Activated CD4-positive, alpha-beta T cell treated with anti-CD3 and anti-CD28 coated beads for 36 hours (primary cell): ENCODE measurements around the gene PAPOLG. TPM values are rescaled to one million over a fixed set of nuclear protein-coding genes. Genes with fewer than 3 reads are reported as not detected.

Experiments used
- ATAC-seq: fragments of 200-7000 bp; cut with Tn5 transposase; one replicate; pipeline ENCODE4 v1.10.0; 2021; ENCODE audit warnings: mild to moderate bottlenecking, moderate library complexity
- CTCF ChIA-PET: fragments of 350-600 bp; sonication (Branson Sonifier 250); formaldehyde crosslinking; loops from one replicate; lab custom pipeline; 2021; ENCODE audit warnings: antibody characterized with exemption; lab: Charles Lee
- POLR2A ChIA-PET: fragments of 350-600 bp; sonication (Branson Sonifier 250); formaldehyde crosslinking; loops from one replicate; lab custom pipeline; 2021; ENCODE audit warnings: antibody characterized with exemption, inconsistent platforms; lab: Charles Lee
- DNase-seq: peaks from one replicate; pipeline ENCODE4 v3.0.0-alpha.2; 2020
- H3K27ac Mint-ChIP-seq: one replicate; pipeline ENCODE4 v1.8.0; 2021; ENCODE audit warnings: mixed read lengths
- H3K27me3 Mint-ChIP-seq: one replicate; pipeline ENCODE4 v1.8.0; 2021; ENCODE audit warnings: mixed read lengths
- H3K36me3 Mint-ChIP-seq: one replicate; pipeline ENCODE4 v1.8.0; 2021; ENCODE audit warnings: low read depth, mixed read lengths
- H3K4me1 Mint-ChIP-seq: one replicate; pipeline ENCODE4 v1.8.0; 2021; ENCODE audit warnings: mixed read lengths
- H3K4me3 Mint-ChIP-seq: one replicate; pipeline ENCODE4 v1.8.0; 2021; ENCODE audit warnings: mild to moderate bottlenecking, moderate library complexity, mixed read lengths
- H3K9me3 Mint-ChIP-seq: one replicate; pipeline ENCODE4 v1.8.0; 2021; ENCODE audit warnings: low read depth, mixed read lengths
- intact Hi-C, 2 experiments: fragments of 100-400 bp; cut with DNase I in 1 of 2; cut with micrococcal nuclease in 1 of 2; formaldehyde crosslinking; loops; one replicate each; pipeline versions ENCODE4 v1.14.2 to v1.15.1; 2022 to 2024; cut with DNase I, micrococcal nuclease
- total RNA-seq, 2 experiments: library from RNA; stranded (reverse); gene quantifications; one replicate each; pipeline ENCODE4 v1.2.3, GENCODE V29; 2021

The PAPOLG gene
- total RNA-seq, 2 experiments from 2014 or later = 13.8 to 14.2 TPM

DNA sequence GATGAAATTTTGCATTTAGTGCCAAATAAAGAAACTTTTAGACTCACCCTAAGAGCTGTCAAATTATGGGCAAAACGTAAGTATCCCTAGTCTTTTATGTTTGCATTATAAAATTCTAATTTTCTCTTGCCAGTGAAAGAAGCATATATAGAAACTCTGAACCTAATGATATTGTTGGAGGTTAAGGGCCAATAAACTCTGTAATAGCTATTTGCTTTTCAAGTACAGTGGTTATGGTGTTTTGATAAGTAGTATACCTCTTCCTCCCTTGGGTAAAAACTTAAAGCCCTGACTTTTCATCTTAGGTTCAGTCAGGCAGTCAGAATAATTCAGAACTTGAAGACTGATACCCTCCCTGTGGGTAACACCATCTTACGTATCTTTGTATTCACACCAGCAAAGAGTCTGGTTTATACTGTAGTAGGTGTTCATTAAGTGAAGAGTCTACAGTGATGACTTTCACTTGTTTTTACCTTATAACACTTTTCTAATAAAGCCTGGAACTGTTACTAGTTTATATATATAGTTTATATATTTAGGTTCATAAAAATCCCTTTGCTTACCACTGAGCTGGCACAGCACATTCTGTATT is 19.1 kb downstream of the PAPOLG start:
- Mint-ChIP-seq H3K36me3 (peaks cover 50% of the 10 kb centered on the region), H3K27me3 (no peaks in the 10 kb centered on the region), H3K9me3 (no peaks in the 10 kb centered on the region), H3K4me3 (no peak overlapping the region), H3K4me1 (no peaks in the 10 kb centered on the region), H3K27ac (no peak overlapping the region)
- ATAC-seq = no peak
- CTCF ChIA-PET = interaction anchor here (0.5 to 1.8 kb wide), 2 partner anchors 9 to 512 kb away, joined by 3 to 4 read pairs; no protein-coding TSS in a partner anchor
- no peak for DNase-seq
- POLR2A ChIA-PET = no interaction called here
- intact Hi-C loops = loop anchor here in 1 of 2 experiments (2.0 kb wide), 1 partner anchor 14 kb away; no protein-coding TSS in a partner anchor

DNA sequence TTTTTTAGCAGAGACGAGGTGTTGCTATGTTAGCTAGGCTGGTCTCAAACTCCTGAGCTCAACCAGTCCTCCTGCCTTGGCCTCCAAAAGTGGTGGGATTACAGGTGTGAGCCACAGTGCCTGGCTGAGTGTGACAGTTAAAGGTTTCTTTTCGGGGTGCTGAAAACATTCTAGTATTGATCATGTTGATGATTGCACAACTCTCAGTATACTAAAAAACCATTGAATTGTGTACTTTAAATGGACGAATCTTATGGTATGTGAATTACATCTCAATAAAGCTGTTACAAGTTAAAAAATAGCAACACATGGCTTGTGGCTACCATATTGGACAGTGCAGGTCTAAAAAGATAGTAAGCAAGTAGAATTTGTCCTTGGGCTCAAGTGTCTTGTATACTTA is 22.3 kb downstream of the PAPOLG start:
- H3K36me3 Mint-ChIP-seq = peaks cover 41% of the 10 kb centered on the region
- POLR2A ChIA-PET = no interaction called here
- DNase-seq = no peak
- no peak overlapping the region for H3K4me3 Mint-ChIP-seq
- no peaks in the 10 kb centered on the region for H3K4me1 Mint-ChIP-seq
- H3K27ac Mint-ChIP-seq = no peak overlapping the region
- CTCF ChIA-PET = interaction anchor here (0.6 to 1.4 kb wide), 5 partner anchors 23 to 222 kb away, joined by 3 to 8 read pairs (median 4); no protein-coding TSS in a partner anchor
- H3K9me3 Mint-ChIP-seq = no peaks in the 10 kb centered on the region
- intact Hi-C loops = no loop called here
- H3K27me3 Mint-ChIP-seq = no peaks in the 10 kb centered on the region
- ATAC-seq = no peak

DNA sequence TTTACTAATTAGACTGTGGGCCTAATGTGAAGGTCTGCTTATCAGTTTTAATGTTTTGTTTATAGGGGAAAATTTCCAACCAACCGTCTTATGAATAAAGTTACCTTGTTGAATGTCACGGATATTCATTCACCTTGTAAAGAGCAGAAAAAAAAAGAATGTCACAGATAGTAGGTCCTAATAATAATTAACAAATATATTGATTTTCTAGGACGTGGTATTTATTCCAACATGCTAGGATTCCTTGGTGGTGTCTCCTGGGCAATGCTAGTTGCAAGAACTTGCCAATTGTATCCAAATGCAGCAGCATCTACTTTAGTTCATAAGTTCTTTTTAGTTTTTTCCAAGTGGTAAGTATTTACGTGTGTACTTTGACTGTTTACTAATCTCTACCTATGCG is 23.4 kb downstream of the PAPOLG start:
- Mint-ChIP-seq H3K36me3 (peaks cover 46% of the 10 kb centered on the region), H3K27ac (no peak overlapping the region), H3K27me3 (no peaks in the 10 kb centered on the region), H3K9me3 (no peaks in the 10 kb centered on the region), H3K4me3 (no peak overlapping the region), H3K4me1 (no peaks in the 10 kb centered on the region)
- intact Hi-C loops = no loop called here
- ChIA-PET POLR2A (no interaction called here), CTCF (no interaction called here)
- DNase-seq = no peak
- ATAC-seq = no peak

DNA sequence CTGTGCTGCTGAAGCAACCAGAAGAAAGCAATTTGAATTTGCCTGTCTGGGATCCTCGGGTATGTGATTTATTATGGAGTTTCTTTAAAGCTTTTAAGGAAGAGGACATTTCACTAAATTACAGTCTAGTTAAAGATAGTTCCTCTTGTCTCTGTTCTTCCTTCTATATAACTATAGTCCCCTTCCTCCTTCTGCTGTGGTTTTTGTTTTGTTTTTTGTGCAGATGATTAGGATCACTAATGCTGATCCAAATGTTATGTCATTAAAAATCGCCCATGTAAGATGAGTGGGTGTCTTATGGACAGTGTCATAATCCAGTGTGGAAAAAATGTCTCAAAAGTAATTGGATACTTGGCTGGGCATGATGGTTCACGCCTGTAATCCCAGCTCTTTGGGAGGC is 24.7 kb downstream of the PAPOLG start:
- no peak for ATAC-seq
- Mint-ChIP-seq H3K4me3 (no peak overlapping the region), H3K9me3 (no peaks in the 10 kb centered on the region), H3K27ac (no peak overlapping the region), H3K27me3 (no peaks in the 10 kb centered on the region), H3K4me1 (no peaks in the 10 kb centered on the region), H3K36me3 (peaks cover 44% of the 10 kb centered on the region)
- intact Hi-C loops = no loop called here
- ChIA-PET POLR2A (no interaction called here), CTCF (interaction anchor here (1.0 kb wide), 1 partner anchor 10 kb away, joined by 4 read pairs; no protein-coding TSS in a partner anchor)
- no peak for DNase-seq

DNA sequence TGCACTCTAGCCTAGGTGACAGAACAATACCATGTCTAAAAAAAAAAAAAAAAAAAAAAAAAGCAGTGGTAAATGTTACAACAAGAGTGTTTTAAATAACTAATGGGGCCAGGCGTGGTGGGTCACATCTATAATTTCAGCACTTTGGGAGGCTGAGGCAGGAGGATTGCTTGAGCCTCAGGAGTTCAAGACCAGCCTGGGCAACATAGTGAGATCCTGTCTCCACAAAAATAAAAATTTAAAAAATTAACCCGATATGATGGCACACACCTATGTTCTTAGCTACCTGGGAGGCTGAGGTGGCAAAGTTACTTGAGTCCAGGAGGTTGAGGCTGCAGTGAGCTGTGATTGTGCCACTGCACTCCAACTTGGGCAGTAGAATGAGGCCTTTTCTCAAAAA is 37.1 kb downstream of the PAPOLG start:
- intact Hi-C loops = loop anchor here (5.0 kb wide), 2 partner anchors 86 to 219 kb away; no protein-coding TSS in a partner anchor
- ChIA-PET CTCF (interaction anchor here (0.7 to 6.0 kb wide), 7 partner anchors 9 to 208 kb away, joined by 3 to 30 read pairs (median 3); no protein-coding TSS in a partner anchor), POLR2A (no interaction called here)
- Mint-ChIP-seq H3K36me3 (peaks cover 52% of the 10 kb centered on the region), H3K4me1 (peaks cover 17% of the 10 kb centered on the region), H3K9me3 (no peaks in the 10 kb centered on the region), H3K27ac (no peak overlapping the region), H3K27me3 (no peaks in the 10 kb centered on the region), H3K4me3 (no peak overlapping the region)
- no peak for ATAC-seq
- no peak for DNase-seq

DNA sequence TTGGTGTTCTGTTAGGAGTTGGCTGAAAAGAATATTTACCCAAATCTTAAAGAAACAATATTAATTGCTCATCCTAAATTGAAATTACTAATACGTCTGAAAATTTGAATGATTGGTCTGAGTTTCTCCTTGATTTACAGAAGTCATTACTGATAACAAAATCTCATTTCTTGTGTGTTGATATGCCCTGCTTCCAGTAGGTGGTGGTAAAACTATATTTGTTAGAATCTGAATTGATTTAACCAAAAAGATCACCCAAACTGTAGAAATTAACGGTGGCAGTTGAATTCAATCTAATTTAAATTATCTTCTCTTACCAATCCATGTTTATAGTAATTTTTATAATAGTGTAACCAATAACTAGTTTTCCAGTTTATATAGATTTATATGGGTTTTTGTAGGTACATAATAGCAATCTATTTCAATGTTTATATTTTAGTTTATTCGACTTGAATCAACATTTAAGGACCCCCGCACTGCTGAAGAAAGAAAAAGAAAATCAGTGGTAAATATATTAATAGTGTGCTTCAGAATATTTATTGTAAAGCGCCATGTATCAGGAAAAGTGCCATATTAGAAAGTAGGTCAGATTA is 38.3 kb downstream of the PAPOLG start:
- Mint-ChIP-seq H3K4me3 (no peak overlapping the region), H3K4me1 (peaks cover 17% of the 10 kb centered on the region), H3K27ac (no peak overlapping the region), H3K36me3 (peaks cover 47% of the 10 kb centered on the region), H3K27me3 (no peaks in the 10 kb centered on the region), H3K9me3 (no peaks in the 10 kb centered on the region)
- no peak for DNase-seq
- CTCF ChIA-PET = interaction anchor here (0.6 to 6.0 kb wide), 8 partner anchors 10 to 211 kb away, joined by 3 to 30 read pairs (median 4); partner anchors contain the start of gene PAPOLG
- POLR2A ChIA-PET = no interaction called here
- peak; percentile 51 for ATAC-seq
- intact Hi-C loops = loop anchor here (1.0 to 5.0 kb wide), 3 partner anchors 87 to 218 kb away; no protein-coding TSS in a partner anchor

DNA sequence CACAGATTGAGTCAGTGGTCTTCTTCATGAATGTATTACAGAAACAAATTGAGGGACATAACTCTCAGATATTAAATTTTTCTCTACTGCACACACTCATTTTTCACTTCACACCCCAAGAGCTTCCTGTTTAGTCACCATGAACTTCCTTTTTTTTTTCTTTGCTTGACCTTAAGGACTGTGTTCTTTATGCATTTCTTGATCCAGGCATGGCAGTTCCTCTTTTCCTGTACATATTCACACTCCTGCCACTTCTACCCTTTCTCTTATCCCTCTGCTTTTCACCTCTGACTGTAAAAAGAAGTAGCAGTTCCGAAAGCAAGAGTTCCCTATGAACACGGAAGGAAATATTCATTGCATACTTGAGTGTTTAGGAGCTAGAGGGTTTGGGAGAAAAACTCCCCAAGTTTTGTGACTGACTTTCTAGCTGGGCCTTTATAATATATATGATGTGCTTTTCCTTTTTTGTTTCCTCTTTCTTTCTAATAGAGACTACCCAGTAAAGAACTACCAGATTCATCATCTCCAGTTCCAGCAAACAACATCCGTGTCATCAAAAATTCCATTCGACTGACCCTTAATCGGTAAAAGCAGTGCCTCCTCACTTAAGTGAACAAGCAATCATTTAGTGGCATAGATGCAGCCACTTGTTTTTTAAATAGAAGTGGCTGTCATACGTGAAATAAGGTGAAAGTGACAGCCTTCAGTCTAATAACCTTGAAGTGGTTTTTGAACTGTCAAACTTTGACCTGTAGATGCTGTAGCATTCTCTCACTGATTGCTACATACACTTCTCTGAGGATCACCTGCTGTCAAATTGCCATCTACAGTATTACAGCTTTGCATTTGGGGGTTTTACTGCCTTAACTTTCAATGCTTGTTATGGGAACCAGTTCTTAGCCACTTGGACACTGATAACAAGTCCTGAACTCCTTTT is 40.8 kb downstream of the PAPOLG start:
- Mint-ChIP-seq H3K27me3 (no peaks in the 10 kb centered on the region), H3K27ac (peak overlapping the region; percentile 62), H3K36me3 (peaks cover 41% of the 10 kb centered on the region), H3K4me3 (no peak overlapping the region), H3K9me3 (no peaks in the 10 kb centered on the region), H3K4me1 (peaks cover 17% of the 10 kb centered on the region)
- intact Hi-C loops = loop anchor here in 1 of 2 experiments (5.0 kb wide), 1 partner anchor 90 kb away; no protein-coding TSS in a partner anchor
- ChIA-PET POLR2A (no interaction called here), CTCF (interaction anchor here (1.2 to 1.5 kb wide), 3 partner anchors 9 to 209 kb away, joined by 3 to 5 read pairs (median 4); no protein-coding TSS in a partner anchor)
- DNase-seq (no peak), ATAC-seq (peak; percentile 61)

DNA sequence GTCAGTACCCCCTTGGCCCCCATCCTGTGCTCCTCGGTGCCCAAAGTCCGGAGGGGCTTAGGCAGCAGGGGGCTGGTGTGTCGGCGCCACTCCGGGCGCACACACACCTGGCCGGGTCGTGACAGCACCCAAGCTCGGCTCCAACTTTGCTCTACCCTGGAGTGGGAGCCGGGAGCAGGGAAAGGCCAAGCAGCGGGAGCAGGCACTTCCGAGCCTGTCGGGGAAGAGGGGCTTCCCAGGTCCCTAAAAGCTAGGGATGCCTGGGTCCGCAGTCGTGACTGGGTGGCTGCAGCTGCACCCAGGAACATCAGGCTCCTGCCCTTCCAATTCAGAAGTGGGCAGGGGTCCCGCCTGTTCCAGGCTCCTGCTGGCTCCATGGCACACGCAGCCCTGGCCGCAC is 48.4 kb downstream of the PAPOLG start:
- Mint-ChIP-seq H3K27ac (no peak overlapping the region), H3K4me1 (peaks cover 43% of the 10 kb centered on the region), H3K9me3 (no peaks in the 10 kb centered on the region), H3K36me3 (peaks cover 2% of the 10 kb centered on the region), H3K27me3 (no peaks in the 10 kb centered on the region), H3K4me3 (no peak overlapping the region)
- CTCF ChIA-PET = interaction anchor here (0.8 to 3.5 kb wide), 10 partner anchors 13 to 262 kb away, joined by 3 to 51 read pairs (median 6); no protein-coding TSS in a partner anchor
- POLR2A ChIA-PET = no interaction called here
- DNase-seq (no peak), ATAC-seq (no peak)
- intact Hi-C loops = loop anchor here in 1 of 2 experiments (10.0 kb wide), 1 partner anchor 370 kb away; no protein-coding TSS in a partner anchor

DNA sequence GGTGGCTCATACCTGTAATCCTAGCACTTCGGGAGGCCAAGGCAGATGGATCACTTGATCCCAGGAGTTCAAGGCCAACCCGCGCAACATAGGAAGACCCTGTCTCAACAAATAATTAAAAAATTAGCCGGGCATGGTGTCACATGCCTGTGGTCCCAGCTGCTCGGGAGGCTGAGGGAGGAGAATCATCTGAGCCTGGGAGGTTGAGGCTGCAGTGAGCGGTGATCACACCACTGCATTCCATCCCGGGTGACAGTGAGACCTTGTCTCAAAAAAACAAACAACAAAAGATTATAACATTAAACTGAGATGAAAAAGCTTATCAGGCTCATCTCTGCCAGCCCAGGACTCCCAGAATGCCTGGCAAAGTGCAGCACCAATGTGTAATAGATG is 50.5 kb downstream of the PAPOLG start:
- intact Hi-C loops = loop anchor here (2.0 to 10.0 kb wide), 4 partner anchors 66 to 371 kb away; partner anchors contain the start of genes PEX13 (in 1 of the 2) and PUS10 (in 1 of the 2)
- H3K9me3 Mint-ChIP-seq = no peaks in the 10 kb centered on the region
- DNase-seq (no peak), ATAC-seq (no peak)
- H3K27ac Mint-ChIP-seq = peak overlapping the region; percentile 86
- ChIA-PET POLR2A (interaction anchor here (1.5 to 3.2 kb wide), 3 partner anchors 12 to 78 kb away, joined by 8 to 17 read pairs (median 10); partner anchors contain the start of gene REL), CTCF (interaction anchor here (0.8 to 3.5 kb wide), 12 partner anchors 9 to 356 kb away, joined by 3 to 51 read pairs (median 4); partner anchors contain the start of gene REL)
- H3K27me3 Mint-ChIP-seq = no peaks in the 10 kb centered on the region
- peaks cover 53% of the 10 kb centered on the region for H3K4me1 Mint-ChIP-seq
- peak overlapping the region; percentile 41 for H3K4me3 Mint-ChIP-seq
- no peaks in the 10 kb centered on the region for H3K36me3 Mint-ChIP-seq

DNA sequence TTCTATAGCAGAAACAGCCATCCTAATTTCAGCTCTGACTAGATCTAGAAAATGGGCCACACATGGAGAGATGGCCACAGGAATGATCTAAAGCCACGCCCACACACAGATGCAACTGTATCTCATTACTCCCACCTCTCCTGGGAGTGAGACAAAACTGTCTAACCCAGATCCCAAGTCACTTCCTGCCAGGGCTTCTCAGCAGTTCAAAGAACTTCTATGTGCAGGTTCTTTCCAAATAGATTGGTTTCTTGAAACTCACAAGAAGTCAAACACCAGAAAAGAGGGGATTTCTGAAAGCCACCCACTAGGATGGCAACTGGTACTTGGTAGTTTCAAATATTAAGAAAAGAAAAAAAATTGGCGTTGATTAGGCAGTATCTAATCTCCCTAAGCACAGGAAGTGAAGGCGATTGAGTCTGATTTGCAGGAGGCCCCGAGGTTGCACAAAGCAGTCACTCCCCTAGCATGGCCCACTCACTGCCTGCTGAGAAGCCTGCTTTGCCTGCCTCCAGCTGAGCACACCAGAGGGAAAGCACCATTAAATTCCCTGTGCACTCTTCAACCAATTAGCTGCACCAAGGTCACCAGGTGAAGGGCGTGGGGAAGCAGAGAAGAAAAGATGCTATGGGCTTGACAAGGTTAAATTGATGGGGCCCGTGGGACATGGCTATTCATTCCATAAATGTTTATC is 51.1 kb downstream of the PAPOLG start:
- CTCF ChIA-PET = interaction anchor here (0.9 to 3.5 kb wide), 9 partner anchors 8 to 192 kb away, joined by 3 to 51 read pairs (median 4); partner anchors contain the start of gene REL
- POLR2A ChIA-PET = interaction anchor here (0.5 to 3.2 kb wide), 6 partner anchors 12 to 84 kb away, joined by 3 to 17 read pairs (median 6); partner anchors contain the start of gene REL
- Mint-ChIP-seq H3K4me1 (peaks cover 53% of the 10 kb centered on the region), H3K27me3 (no peaks in the 10 kb centered on the region), H3K36me3 (no peaks in the 10 kb centered on the region), H3K9me3 (no peaks in the 10 kb centered on the region), H3K4me3 (peak overlapping the region; percentile 41), H3K27ac (peak overlapping the region; percentile 86)
- ATAC-seq (peak; percentile 92), DNase-seq (peak; percentile 83)
- intact Hi-C loops = loop anchor here (1.0 to 10.0 kb wide), 9 partner anchors 11 to 370 kb away; partner anchors contain the start of genes PEX13 (in 2 of the 2), PUS10 (in 1 of the 2) and REL (in 1 of the 2)
